SK-N-SH (cell line): ENCODE results near the gene COIL.
"Not testable (repeated sequence)": the region's sequence is repeated elsewhere in the genome, so short reads cannot be mapped to it uniquely, and the experiment has no call there.

Source experiments
- GATA2 ChIP-seq: sonication (generic); formaldehyde crosslinking; IDR thresholded peaks from 2 replicates; pipeline ENCODE4 v1.5.0; 2020; ENCODE audit warnings: mild to moderate bottlenecking, missing genetic modification reagents
- RFX5 ChIP-seq: IDR thresholded peaks from 2 replicates; pipeline ENCODE4 v1.6.1; 2012; ENCODE audit warnings: mild to moderate bottlenecking, improper control_type of control experiment, low read length
- TAF1 ChIP-seq: IDR thresholded peaks from 2 replicates; pipeline ENCODE4 v1.6.1; 2012; ENCODE audit warnings: low read depth, mild to moderate bottlenecking, low read length, moderate library complexity, borderline replicate concordance
- YY1 ChIP-seq: IDR thresholded peaks from 2 replicates; pipeline ENCODE4 v1.4.0; 2012; ENCODE audit warnings: low read depth, mild to moderate bottlenecking
- TF ChIP-seq, protein P1 (sequence below): fragments of 200-600 bp; sonication (generic); IDR thresholded peaks from 2 replicates; pipeline ENCODE4 v1.6.1; 2017; ENCODE audit warnings: antibody characterized with exemption, mild to moderate bottlenecking, moderate library complexity

DNA sequence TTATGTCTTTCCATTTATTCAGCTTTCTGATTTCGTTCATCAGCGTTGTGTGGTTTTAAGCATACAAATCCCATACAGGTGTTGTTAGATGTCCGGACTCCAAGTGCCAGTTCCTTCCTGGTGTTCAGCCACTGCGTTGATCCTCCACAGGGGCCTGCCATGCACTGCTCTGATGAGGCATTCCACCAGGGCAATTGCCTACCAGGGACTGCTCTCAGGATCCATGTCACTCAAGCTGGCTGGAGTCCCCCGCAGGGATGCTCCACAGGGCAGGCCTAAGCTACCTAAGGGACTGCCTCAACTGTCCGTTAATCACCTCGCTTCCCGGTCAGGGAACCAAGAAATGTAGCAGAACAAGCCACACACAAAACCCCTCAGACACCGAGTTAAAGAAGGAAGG lies 4.4 kb upstream of the COIL start:
- not testable (repeated sequence) for TF ChIP-seq TAF1; YY1; GATA2 (CRISPR knock-in tag); RFX5
- TF ChIP-seq, protein P1, sequence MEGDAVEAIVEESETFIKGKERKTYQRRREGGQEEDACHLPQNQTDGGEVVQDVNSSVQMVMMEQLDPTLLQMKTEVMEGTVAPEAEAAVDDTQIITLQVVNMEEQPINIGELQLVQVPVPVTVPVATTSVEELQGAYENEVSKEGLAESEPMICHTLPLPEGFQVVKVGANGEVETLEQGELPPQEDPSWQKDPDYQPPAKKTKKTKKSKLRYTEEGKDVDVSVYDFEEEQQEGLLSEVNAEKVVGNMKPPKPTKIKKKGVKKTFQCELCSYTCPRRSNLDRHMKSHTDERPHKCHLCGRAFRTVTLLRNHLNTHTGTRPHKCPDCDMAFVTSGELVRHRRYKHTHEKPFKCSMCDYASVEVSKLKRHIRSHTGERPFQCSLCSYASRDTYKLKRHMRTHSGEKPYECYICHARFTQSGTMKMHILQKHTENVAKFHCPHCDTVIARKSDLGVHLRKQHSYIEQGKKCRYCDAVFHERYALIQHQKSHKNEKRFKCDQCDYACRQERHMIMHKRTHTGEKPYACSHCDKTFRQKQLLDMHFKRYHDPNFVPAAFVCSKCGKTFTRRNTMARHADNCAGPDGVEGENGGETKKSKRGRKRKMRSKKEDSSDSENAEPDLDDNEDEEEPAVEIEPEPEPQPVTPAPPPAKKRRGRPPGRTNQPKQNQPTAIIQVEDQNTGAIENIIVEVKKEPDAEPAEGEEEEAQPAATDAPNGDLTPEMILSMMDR = not testable (repeated sequence)
